Ishikawa (cell line): ENCODE data around the gene NHS.

ENCODE experiments used
- CEBPB ChIP-seq: IDR thresholded peaks from 2 replicates; pipeline ENCODE4 v1.6.1; 2012
- CREB1 ChIP-seq: IDR thresholded peaks from 2 replicates; pipeline ENCODE4 v1.6.1; 2012; ENCODE audit warnings: low read depth
- EGR1 ChIP-seq: IDR thresholded peaks from 2 replicates; pipeline ENCODE4 v1.6.1; 2012
- EP300 ChIP-seq: IDR thresholded peaks from 2 replicates; pipeline ENCODE4 v1.6.1; 2012; ENCODE audit warnings: borderline replicate concordance
- FOXM1 ChIP-seq: IDR thresholded peaks from 2 replicates; pipeline ENCODE4 v1.6.1; 2012; ENCODE audit warnings: low read depth, borderline replicate concordance
- NFIC ChIP-seq: IDR thresholded peaks from 2 replicates; pipeline ENCODE4 v1.6.1; 2012
- RAD21 ChIP-seq: IDR thresholded peaks from 2 replicates; pipeline ENCODE4 v1.6.1; 2012; ENCODE audit warnings: low read depth
- TAF1 ChIP-seq: IDR thresholded peaks from 2 replicates; pipeline ENCODE4 v1.6.1; 2012; ENCODE audit warnings: low read depth, mild to moderate bottlenecking
- TCF12 ChIP-seq: IDR thresholded peaks from 2 replicates; pipeline ENCODE4 v1.6.1; 2012; ENCODE audit warnings: low read depth
- TEAD4 ChIP-seq: IDR thresholded peaks from 2 replicates; pipeline ENCODE4 v1.6.1; 2012
- YY1 ChIP-seq: IDR thresholded peaks from 2 replicates; pipeline ENCODE4 v1.6.1; 2012; ENCODE audit warnings: low read depth
- ZBTB7A ChIP-seq: IDR thresholded peaks from 2 replicates; pipeline ENCODE4 v1.6.1; 2012; ENCODE audit warnings: low read depth
- TF ChIP-seq, protein P1 (sequence below): IDR thresholded peaks from 2 replicates; pipeline ENCODE4 v1.6.1; 2012; ENCODE audit warnings: low read depth, mild to moderate bottlenecking
- TF ChIP-seq, protein P2 (sequence below): IDR thresholded peaks from 2 replicates; pipeline ENCODE4 v1.6.1; 2012
- TF ChIP-seq, protein P3 (sequence below): IDR thresholded peaks from 2 replicates; pipeline ENCODE4 v1.6.1; 2012

Gene NHS

DNA sequence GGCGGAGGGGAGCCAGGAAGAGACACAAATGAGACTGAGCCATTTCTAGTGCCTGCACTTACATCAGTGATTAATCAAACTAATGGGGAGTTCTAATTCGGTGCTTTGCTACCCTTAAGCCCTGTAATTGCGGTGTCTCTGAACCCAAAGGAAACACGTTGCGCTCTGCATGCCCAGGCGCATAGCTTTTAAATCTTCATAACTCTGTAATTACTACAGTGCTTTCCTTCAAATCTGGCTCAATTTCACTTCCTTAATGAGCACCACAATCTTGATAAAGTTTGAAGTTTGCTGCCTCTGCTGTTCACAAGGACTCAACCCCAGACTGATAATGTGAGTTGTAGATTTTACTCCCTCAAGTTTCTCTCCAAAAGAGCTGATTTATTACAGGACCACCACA, 5.7 kb upstream of the NHS start:
- TF ChIP-seq FOXM1 (no peak), EGR1 (no peak), RAD21 (no peak), YY1 (no peak), EP300 (no peak), CREB1 (no peak), TEAD4 (no peak)
- TF ChIP-seq, protein P1, sequence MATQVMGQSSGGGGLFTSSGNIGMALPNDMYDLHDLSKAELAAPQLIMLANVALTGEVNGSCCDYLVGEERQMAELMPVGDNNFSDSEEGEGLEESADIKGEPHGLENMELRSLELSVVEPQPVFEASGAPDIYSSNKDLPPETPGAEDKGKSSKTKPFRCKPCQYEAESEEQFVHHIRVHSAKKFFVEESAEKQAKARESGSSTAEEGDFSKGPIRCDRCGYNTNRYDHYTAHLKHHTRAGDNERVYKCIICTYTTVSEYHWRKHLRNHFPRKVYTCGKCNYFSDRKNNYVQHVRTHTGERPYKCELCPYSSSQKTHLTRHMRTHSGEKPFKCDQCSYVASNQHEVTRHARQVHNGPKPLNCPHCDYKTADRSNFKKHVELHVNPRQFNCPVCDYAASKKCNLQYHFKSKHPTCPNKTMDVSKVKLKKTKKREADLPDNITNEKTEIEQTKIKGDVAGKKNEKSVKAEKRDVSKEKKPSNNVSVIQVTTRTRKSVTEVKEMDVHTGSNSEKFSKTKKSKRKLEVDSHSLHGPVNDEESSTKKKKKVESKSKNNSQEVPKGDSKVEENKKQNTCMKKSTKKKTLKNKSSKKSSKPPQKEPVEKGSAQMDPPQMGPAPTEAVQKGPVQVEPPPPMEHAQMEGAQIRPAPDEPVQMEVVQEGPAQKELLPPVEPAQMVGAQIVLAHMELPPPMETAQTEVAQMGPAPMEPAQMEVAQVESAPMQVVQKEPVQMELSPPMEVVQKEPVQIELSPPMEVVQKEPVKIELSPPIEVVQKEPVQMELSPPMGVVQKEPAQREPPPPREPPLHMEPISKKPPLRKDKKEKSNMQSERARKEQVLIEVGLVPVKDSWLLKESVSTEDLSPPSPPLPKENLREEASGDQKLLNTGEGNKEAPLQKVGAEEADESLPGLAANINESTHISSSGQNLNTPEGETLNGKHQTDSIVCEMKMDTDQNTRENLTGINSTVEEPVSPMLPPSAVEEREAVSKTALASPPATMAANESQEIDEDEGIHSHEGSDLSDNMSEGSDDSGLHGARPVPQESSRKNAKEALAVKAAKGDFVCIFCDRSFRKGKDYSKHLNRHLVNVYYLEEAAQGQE, result no peak
- TF ChIP-seq, protein P2, sequence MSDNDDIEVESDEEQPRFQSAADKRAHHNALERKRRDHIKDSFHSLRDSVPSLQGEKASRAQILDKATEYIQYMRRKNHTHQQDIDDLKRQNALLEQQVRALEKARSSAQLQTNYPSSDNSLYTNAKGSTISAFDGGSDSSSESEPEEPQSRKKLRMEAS, result no peak
- TF ChIP-seq, protein P3, sequence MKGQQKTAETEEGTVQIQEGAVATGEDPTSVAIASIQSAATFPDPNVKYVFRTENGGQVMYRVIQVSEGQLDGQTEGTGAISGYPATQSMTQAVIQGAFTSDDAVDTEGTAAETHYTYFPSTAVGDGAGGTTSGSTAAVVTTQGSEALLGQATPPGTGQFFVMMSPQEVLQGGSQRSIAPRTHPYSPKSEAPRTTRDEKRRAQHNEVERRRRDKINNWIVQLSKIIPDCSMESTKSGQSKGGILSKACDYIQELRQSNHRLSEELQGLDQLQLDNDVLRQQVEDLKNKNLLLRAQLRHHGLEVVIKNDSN, result no peak

DNA sequence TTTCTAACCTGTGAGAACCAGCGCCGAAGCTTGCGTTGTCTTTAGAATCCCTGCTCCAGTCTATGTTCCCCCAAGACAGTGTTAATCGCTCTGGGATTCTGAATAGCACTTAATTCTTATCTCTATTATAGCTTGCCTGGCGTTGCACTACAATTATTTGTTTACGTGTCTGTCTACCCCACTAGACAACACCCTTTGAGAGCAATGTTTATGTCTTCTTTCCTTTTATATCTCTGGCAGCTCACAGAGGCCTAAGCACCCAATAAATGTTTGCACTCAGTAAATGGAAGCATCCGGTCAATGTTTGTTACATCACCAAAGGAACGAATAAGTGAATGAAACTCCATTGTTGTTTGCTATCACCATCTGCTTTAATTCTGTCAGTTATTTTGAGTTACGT, 4.8 kb upstream of the NHS start:
- TF ChIP-seq YY1 (no peak), ZBTB7A (no peak), CEBPB (no peak), CREB1 (no peak), TAF1 (no peak), FOXM1 (no peak)
- TF ChIP-seq, protein P2, result no peak
- TF ChIP-seq, protein P3, result no peak

DNA sequence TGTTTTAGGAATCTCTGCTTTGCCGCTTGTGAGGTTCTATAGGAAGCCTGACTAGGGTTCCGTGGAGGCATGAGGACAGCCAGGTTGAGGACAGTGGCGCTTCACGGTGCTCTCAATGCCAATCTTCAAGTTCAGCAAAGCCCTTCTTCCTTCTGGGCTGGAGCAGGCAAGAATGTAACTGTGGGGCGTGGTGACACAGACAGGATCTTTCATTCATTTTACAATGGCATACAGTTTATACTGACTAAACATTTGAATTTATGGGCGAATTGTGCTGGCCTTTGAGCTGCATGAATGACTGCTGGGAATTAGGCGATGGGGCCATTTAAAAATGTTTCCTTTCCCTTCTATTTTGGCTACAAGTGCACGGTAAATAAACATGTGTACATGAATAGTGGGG, 2.9 kb upstream of the NHS start:
- TF ChIP-seq CREB1, result no peak
- TF ChIP-seq EP300, result no peak
- TF ChIP-seq NFIC, result no peak
- TF ChIP-seq YY1, result no peak
- TF ChIP-seq RAD21, result no peak
- TF ChIP-seq TEAD4, result no peak
- TF ChIP-seq ZBTB7A, result no peak
- no peak for TF ChIP-seq TCF12
- TF ChIP-seq CEBPB, result no peak
- no peak for TF ChIP-seq EGR1
- TF ChIP-seq, protein P1, result no peak
- no peak for TF ChIP-seq TAF1
- TF ChIP-seq, protein P2, result no peak
- no peak for TF ChIP-seq FOXM1
- TF ChIP-seq, protein P3, result no peak

DNA sequence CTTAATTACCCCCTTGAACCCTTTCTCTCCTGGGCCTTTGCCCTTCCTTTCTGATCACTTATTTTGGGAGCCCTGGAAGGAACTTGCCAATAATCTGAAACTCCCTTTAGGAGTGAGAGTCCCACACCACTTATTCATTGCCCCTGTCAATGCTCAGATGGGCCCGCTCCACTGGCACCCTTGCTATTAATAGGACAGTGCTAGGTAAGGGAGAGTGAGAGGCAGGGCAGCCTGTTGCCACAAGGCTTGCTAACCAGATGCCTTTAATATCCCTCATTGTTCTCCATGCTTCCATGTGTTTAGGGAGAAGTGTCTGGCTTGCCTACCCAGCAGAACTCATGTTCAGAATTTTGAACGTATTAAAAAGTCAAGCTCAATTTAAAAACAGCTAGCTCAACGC, 1.7 kb upstream of the NHS start:
- TF ChIP-seq TCF12 (no peak), TEAD4 (no peak), EP300 (no peak), NFIC (no peak), FOXM1 (no peak), CEBPB (no peak), TAF1 (no peak), EGR1 (no peak), CREB1 (no peak), YY1 (no peak), ZBTB7A (no peak), RAD21 (no peak)
- TF ChIP-seq, protein P3, result no peak
- TF ChIP-seq, protein P1, result no peak
- TF ChIP-seq, protein P2, result no peak
